Measurements from ENCODE around the gene NAAA. TPM values are rescaled to one million over a fixed set of nuclear protein-coding genes. Genes with fewer than 3 reads are reported as not detected.

Gene NAAA
- total and polyA plus RNA-seq, 4 experiments from 2014 or later = 86.1 to 141 (median 104) TPM

DNA sequence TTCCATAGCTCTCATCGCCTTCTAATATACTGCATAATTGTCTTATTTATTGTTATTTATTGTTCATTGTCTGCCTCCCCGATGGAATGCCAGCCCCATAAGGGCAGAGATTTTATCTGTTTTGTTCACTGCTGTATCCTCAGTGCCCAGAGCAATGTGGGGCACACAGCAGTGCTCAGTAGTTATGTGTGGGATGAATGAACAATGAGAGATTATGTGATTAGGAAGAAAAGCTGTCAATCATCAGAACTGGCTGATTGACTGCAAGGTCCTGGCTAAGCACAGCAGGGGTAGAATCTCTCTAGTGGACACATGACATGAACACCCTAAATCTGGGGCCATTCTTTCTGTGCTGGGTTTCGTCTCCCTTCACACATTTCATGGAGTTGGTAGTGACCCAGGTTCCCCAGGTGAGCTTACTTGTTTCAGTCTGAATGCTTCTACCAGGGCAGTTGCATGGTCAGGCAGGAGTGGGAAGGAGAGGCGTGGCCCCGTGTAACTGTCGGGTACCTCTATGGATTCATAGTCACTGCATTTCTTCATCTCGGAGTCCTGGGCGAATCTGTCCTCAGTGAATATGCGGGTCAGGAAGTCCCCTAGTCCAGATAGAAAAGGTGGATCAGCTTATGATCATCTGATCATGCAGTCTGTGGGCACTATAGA lies 51.1 kb downstream of the NAAA start:
- CTCF ChIA-PET (ENCODE audit: partially characterized antibody) = interaction anchor here (0.8 kb wide), 1 partner anchor 20 kb away, joined by 3 read pairs; no protein-coding TSS in a partner anchor
- Mint-ChIP-seq H3K4me3 (no peak overlapping the region), H3K9me3 (no peaks in the 10 kb centered on the region), H3K27ac (peak overlapping the region in 1 of 7 donors; percentile 13), H3K27me3 (no peaks in the 10 kb centered on the region), H3K4me1 (no peaks in the 10 kb centered on the region), H3K36me3 (no peaks in the 10 kb centered on the region)
- Histone ChIP-seq H3K4me3 (ENCODE audit: low read length in 2 of 2) (no peak overlapping the region), H3K36me3 (ENCODE audit: insufficient read depth, low read length) (no peaks in the 10 kb centered on the region), H3K27ac (ENCODE audit: low read depth, low read length) (no peak overlapping the region), H3K9me3 (ENCODE audit: control insufficient read depth in 1 of 2, low read length in 2 of 2) (no peaks in the 10 kb centered on the region), H3K4me1 (ENCODE audit: insufficient read depth, low read length) (no peaks in the 10 kb centered on the region), H3K27me3 (ENCODE audit: insufficient read depth, low read length) (no peaks in the 10 kb centered on the region)
- DNase-seq = no peak
- POLR2A ChIA-PET (ENCODE audit: partially characterized antibody) = no interaction called here
- intact Hi-C loops (cut with micrococcal nuclease) = no loop called here

DNA sequence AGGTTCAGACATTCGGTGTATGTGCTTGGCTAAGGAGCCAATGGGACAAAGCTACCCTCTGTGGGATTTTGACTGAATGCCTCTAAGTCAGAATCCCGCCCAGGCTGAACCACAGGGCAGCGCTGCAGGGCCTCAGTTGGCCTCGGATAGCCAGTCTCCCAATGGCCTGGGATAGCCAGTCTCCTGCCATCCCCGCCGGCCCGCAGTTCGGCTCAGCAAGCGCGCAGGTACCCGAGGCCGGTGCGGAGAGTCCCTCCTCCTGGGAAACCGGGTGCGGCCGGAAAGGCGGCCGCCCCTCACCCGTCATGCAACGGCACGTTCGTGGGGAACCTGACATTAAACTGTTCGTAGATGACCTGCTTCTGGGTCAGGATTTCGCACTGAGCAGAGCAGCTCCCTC lies 54.7 kb downstream of the NAAA start:
- no peaks in the 10 kb centered on the region for H3K9me3 Mint-ChIP-seq
- intact Hi-C loops (cut with micrococcal nuclease) = no loop called here
- no peak overlapping the region for H3K4me3 ChIP-seq (ENCODE audit: low read length in 2 of 2)
- ChIA-PET POLR2A (ENCODE audit: partially characterized antibody) (no interaction called here), CTCF (ENCODE audit: partially characterized antibody) (interaction anchor here (1.5 to 1.8 kb wide), 2 partner anchors 9 to 11 kb away, joined by 3 to 13 read pairs; no protein-coding TSS in a partner anchor)
- no peaks in the 10 kb centered on the region for H3K27me3 ChIP-seq (ENCODE audit: insufficient read depth, low read length)
- H3K27me3 Mint-ChIP-seq = peaks cover 0 to 2% of the 10 kb centered on the region in 2 donors
- H3K4me1 ChIP-seq (ENCODE audit: insufficient read depth, low read length) = no peaks in the 10 kb centered on the region
- H3K27ac Mint-ChIP-seq = no peak overlapping the region
- no peaks in the 10 kb centered on the region for H3K36me3 Mint-ChIP-seq
- H3K9me3 ChIP-seq (ENCODE audit: control insufficient read depth in 1 of 2, low read length in 2 of 2) = no peaks in the 10 kb centered on the region
- H3K4me3 Mint-ChIP-seq = no peak overlapping the region
- no peaks in the 10 kb centered on the region for H3K4me1 Mint-ChIP-seq
- DNase-seq = no peak
- H3K27ac ChIP-seq (ENCODE audit: low read depth, low read length) = no peak overlapping the region
- H3K36me3 ChIP-seq (ENCODE audit: insufficient read depth, low read length) = no peaks in the 10 kb centered on the region

DNA sequence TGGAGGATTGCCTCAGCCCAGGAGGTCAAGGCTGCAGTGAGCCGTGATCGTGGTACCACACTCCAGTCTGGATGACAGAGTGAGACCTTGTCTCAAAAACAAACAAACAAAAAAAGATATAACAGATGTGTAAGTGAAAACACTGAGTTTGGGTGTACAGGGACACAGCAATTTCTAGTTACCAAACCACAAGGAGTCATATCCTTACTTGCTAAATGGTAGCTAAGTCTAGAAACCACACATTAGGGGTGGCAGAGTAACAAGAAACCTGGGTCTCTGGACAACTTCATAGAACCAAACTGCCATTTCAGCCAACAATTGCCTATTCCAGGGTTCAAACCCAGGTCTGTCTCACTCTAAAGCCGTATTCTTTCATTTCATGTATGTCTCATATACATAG lies 59.3 kb downstream of the NAAA start:
- Mint-ChIP-seq H3K27me3 (peaks cover 0 to 4% of the 10 kb centered on the region in 2 donors), H3K36me3 (no peaks in the 10 kb centered on the region), H3K4me1 (no peaks in the 10 kb centered on the region), H3K27ac (no peak overlapping the region), H3K4me3 (no peak overlapping the region), H3K9me3 (no peaks in the 10 kb centered on the region)
- no peak for DNase-seq
- no peaks in the 10 kb centered on the region for H3K27me3 ChIP-seq (ENCODE audit: insufficient read depth, low read length)
- no peak overlapping the region for H3K4me3 ChIP-seq (ENCODE audit: low read length in 2 of 2)
- H3K27ac ChIP-seq (ENCODE audit: low read depth, low read length) = no peak overlapping the region
- H3K36me3 ChIP-seq (ENCODE audit: insufficient read depth, low read length) = no peaks in the 10 kb centered on the region
- POLR2A ChIA-PET (ENCODE audit: partially characterized antibody) = no interaction called here
- H3K4me1 ChIP-seq (ENCODE audit: insufficient read depth, low read length) = no peaks in the 10 kb centered on the region
- H3K9me3 ChIP-seq (ENCODE audit: control insufficient read depth in 1 of 2, low read length in 2 of 2) = no peaks in the 10 kb centered on the region
- intact Hi-C loops (cut with micrococcal nuclease) = no loop called here
- CTCF ChIA-PET (ENCODE audit: partially characterized antibody) = no interaction called here

DNA sequence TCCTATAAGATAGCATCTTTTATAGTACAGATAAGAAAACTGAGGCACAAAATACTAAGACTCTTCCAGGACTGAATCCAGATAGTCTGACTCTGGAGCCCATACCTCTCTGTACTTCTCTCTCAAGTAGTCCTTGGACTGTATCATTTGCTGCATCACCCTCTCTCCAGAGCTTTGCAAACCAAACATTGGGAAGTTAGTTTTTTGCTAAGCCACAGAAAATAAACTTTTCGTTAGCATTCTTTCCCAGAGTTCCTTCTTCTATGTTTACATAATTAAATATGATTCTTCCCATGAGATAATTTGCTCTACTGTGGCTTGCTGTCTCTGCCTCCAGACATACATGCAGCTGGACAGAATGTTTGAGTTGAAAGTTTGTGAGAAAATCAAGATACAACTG lies 60.5 kb downstream of the NAAA start:
- intact Hi-C loops (cut with micrococcal nuclease) = no loop called here
- CTCF ChIA-PET (ENCODE audit: partially characterized antibody) = no interaction called here
- Histone ChIP-seq H3K27ac (ENCODE audit: low read depth, low read length) (no peak overlapping the region), H3K36me3 (ENCODE audit: insufficient read depth, low read length) (no peaks in the 10 kb centered on the region), H3K27me3 (ENCODE audit: insufficient read depth, low read length) (no peaks in the 10 kb centered on the region), H3K4me3 (ENCODE audit: low read length in 2 of 2) (no peak overlapping the region), H3K4me1 (ENCODE audit: insufficient read depth, low read length) (no peaks in the 10 kb centered on the region), H3K9me3 (ENCODE audit: control insufficient read depth in 1 of 2, low read length in 2 of 2) (no peaks in the 10 kb centered on the region)
- POLR2A ChIA-PET (ENCODE audit: partially characterized antibody) = no interaction called here
- H3K27ac Mint-ChIP-seq = no peak overlapping the region
- H3K4me3 Mint-ChIP-seq = no peak overlapping the region
- peaks cover 0 to 4% of the 10 kb centered on the region in 2 donors for H3K27me3 Mint-ChIP-seq
- no peak for DNase-seq
- no peaks in the 10 kb centered on the region for H3K4me1 Mint-ChIP-seq
- no peaks in the 10 kb centered on the region for H3K9me3 Mint-ChIP-seq
- H3K36me3 Mint-ChIP-seq = no peaks in the 10 kb centered on the region

DNA sequence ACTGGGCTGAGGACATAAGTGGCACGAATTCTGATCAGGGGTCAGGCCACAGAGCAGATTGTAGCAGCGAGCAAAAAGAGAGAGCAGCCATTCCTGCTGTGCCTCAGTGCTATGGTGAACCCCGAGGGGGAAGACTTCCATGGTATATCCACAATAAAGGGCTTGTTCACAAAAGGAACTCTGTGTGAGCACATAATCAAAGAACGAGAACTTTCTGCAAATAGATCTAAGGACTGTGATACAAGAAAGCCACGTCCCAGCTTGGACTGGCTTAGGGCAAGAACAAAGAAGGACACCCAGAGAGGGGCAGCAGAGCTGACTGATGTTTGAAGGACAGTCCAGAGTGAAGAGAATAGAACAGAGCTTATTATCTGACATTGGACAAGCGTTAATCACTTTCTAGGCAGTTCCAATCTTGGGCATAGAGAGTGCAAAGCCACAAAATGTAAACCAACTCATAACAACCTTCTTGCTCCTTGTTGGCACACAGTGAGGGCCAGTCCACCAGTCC lies 62.5 kb downstream of the NAAA start:
- no peaks in the 10 kb centered on the region for H3K9me3 Mint-ChIP-seq
- Histone ChIP-seq H3K4me1 (ENCODE audit: insufficient read depth, low read length) (no peaks in the 10 kb centered on the region), H3K36me3 (ENCODE audit: insufficient read depth, low read length) (no peaks in the 10 kb centered on the region), H3K27me3 (ENCODE audit: insufficient read depth, low read length) (no peaks in the 10 kb centered on the region), H3K4me3 (ENCODE audit: low read length in 2 of 2) (no peak overlapping the region), H3K27ac (ENCODE audit: low read depth, low read length) (no peak overlapping the region), H3K9me3 (ENCODE audit: control insufficient read depth in 1 of 2, low read length in 2 of 2) (no peaks in the 10 kb centered on the region)
- no peaks in the 10 kb centered on the region for H3K4me1 Mint-ChIP-seq
- no peak overlapping the region for H3K4me3 Mint-ChIP-seq
- POLR2A ChIA-PET (ENCODE audit: partially characterized antibody) = no interaction called here
- H3K27ac Mint-ChIP-seq = no peak overlapping the region
- H3K27me3 Mint-ChIP-seq = peaks cover 0 to 2% of the 10 kb centered on the region in 2 donors
- intact Hi-C loops (cut with micrococcal nuclease) = no loop called here
- DNase-seq = no peak
- H3K36me3 Mint-ChIP-seq = no peaks in the 10 kb centered on the region
- CTCF ChIA-PET (ENCODE audit: partially characterized antibody) = no interaction called here

- DNase-seq = no peak
- intact Hi-C loops (cut with micrococcal nuclease) = no loop called here
- no peaks in the 10 kb centered on the region for H3K36me3 ChIP-seq (ENCODE audit: insufficient read depth, low read length)
- Mint-ChIP-seq H3K4me1 (no peaks in the 10 kb centered on the region), H3K36me3 (no peaks in the 10 kb centered on the region), H3K27me3 (peaks cover 0 to 2% of the 10 kb centered on the region in 2 donors), H3K4me3 (no peak overlapping the region), H3K27ac (no peak overlapping the region), H3K9me3 (no peaks in the 10 kb centered on the region)
- no peaks in the 10 kb centered on the region for H3K27me3 ChIP-seq (ENCODE audit: insufficient read depth, low read length)
- H3K4me1 ChIP-seq (ENCODE audit: insufficient read depth, low read length) = no peaks in the 10 kb centered on the region
- H3K4me3 ChIP-seq (ENCODE audit: low read length in 2 of 2) = no peak overlapping the region
- no peaks in the 10 kb centered on the region for H3K9me3 ChIP-seq (ENCODE audit: control insufficient read depth in 1 of 2, low read length in 2 of 2)
- H3K27ac ChIP-seq (ENCODE audit: low read depth, low read length) = no peak overlapping the region
- POLR2A ChIA-PET (ENCODE audit: partially characterized antibody) = no interaction called here
- CTCF ChIA-PET (ENCODE audit: partially characterized antibody) = interaction anchor here (1.1 kb wide), 1 partner anchor 18 kb away, joined by 3 read pairs; no protein-coding TSS in a partner anchor
Observed at GRCh38 chr4:75876218-75876617, 64.6 kb downstream of the NAAA start.

DNA sequence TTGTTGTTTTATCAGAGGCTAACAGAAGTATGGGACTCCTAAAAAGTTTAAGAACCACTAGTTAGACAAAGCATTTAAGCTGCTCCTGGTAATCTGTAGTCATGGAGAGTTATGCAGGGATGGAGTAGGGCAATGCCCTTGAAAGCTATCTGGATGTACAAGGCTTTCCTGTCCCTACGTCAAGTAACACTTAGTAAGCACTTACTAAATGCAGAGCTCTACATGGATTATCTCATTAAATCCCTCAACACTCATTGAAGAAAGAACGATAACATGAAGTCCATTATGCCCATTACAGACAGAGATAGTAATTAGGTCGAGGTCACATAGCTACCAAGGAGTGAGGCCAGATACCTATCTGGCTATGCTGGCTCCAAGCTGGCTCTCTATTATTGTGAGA lies 71.7 kb downstream of the NAAA start:
- H3K36me3 ChIP-seq (ENCODE audit: insufficient read depth, low read length) = no peaks in the 10 kb centered on the region
- intact Hi-C loops (cut with micrococcal nuclease) = no loop called here
- CTCF ChIA-PET (ENCODE audit: partially characterized antibody) = interaction anchor here (0.8 to 1.5 kb wide), 2 partner anchors 28 to 30 kb away, joined by 3 to 5 read pairs; no protein-coding TSS in a partner anchor
- no peaks in the 10 kb centered on the region for H3K4me1 Mint-ChIP-seq
- H3K4me1 ChIP-seq (ENCODE audit: insufficient read depth, low read length) = no peaks in the 10 kb centered on the region
- no peak overlapping the region for H3K4me3 Mint-ChIP-seq
- H3K9me3 Mint-ChIP-seq = no peaks in the 10 kb centered on the region
- H3K27me3 Mint-ChIP-seq = no peaks in the 10 kb centered on the region
- H3K9me3 ChIP-seq (ENCODE audit: control insufficient read depth in 1 of 2, low read length in 2 of 2) = no peaks in the 10 kb centered on the region
- H3K27me3 ChIP-seq (ENCODE audit: insufficient read depth, low read length) = no peaks in the 10 kb centered on the region
- POLR2A ChIA-PET (ENCODE audit: partially characterized antibody) = no interaction called here
- peak overlapping the region in 1 of 7 donors; percentile 13 for H3K27ac Mint-ChIP-seq
- H3K27ac ChIP-seq (ENCODE audit: low read depth, low read length) = no peak overlapping the region
- no peak overlapping the region for H3K4me3 ChIP-seq (ENCODE audit: low read length in 2 of 2)
- no peak for DNase-seq
- no peaks in the 10 kb centered on the region for H3K36me3 Mint-ChIP-seq

All from CD4-positive, alpha-beta memory T cell (primary cell).